Karpas-422 (cell line): Measurements from ENCODE around the gene SGPP1. TPM values are rescaled to one million over a fixed set of nuclear protein-coding genes. Genes with fewer than 3 reads are reported as not detected.

ENCODE experiments used
- DNase-seq: peaks from one replicate; pipeline ENCODE4 v3.0.0-alpha.2; 2015
- H2AFZ ChIP-seq: fragments of 200-600 bp; sonication (generic); 2 replicates; pipeline ENCODE4 v1.6.1; 2014; ENCODE audit warnings: antibody characterized with exemption, low read length, mixed read lengths
- H3K27ac ChIP-seq: fragments of 200-600 bp; sonication (generic); 2 replicates; pipeline ENCODE4 v1.5.1; 2014; ENCODE audit warnings: mild to moderate bottlenecking, low read length, moderate library complexity
- H3K27me3 ChIP-seq: fragments of 200-600 bp; sonication (generic); 2 replicates; pipeline ENCODE4 v1.6.1; 2014; ENCODE audit warnings: low read length, mixed read lengths
- H3K36me3 ChIP-seq: fragments of 200-600 bp; sonication (generic); 2 replicates; pipeline ENCODE4 v1.6.1; 2014; ENCODE audit warnings: low read length, mixed read lengths; ENCODE audit not compliant: insufficient read depth
- H3K4me1 ChIP-seq: fragments of 200-600 bp; sonication (generic); 2 replicates; pipeline ENCODE4 v1.6.1; 2014; ENCODE audit warnings: mild to moderate bottlenecking, low read length, mixed read lengths
- H3K4me2 ChIP-seq: fragments of 200-600 bp; sonication (generic); 2 replicates; pipeline ENCODE4 v1.6.1; 2014; ENCODE audit warnings: low read length, low read depth, mild to moderate bottlenecking; ENCODE audit not compliant: poor library complexity, severe bottlenecking
- H3K4me3 ChIP-seq: fragments of 200-600 bp; sonication (generic); 2 replicates; pipeline ENCODE4 v1.5.1; 2014; ENCODE audit warnings: mild to moderate bottlenecking, antibody characterized with exemption, low read length, mixed read lengths
- H3K79me2 ChIP-seq: fragments of 200-600 bp; sonication (generic); 2 replicates; pipeline ENCODE4 v1.6.1; 2014; ENCODE audit warnings: mild to moderate bottlenecking, low read length, mixed read lengths
- H3K9ac ChIP-seq: fragments of 200-600 bp; sonication (generic); 2 replicates; pipeline ENCODE4 v1.6.0; 2014; ENCODE audit warnings: low read length
- H3K9me2 ChIP-seq: fragments of 200-600 bp; sonication (generic), shearing (Covaris generic); replicated peaks from 2 replicates; pipeline ENCODE4 v1.6.0; 2014; ENCODE audit warnings: mild to moderate bottlenecking, low read length, moderate library complexity; ENCODE audit not compliant: insufficient read depth
- H3K9me3 ChIP-seq: fragments of 300-700, 200-600 bp; sonication (generic); 2 replicates; pipeline ENCODE4 v1.6.1; 2014; ENCODE audit warnings: low read length, mixed read lengths
- H4K20me1 ChIP-seq: fragments of 200-600 bp; sonication (generic); 2 replicates; pipeline ENCODE4 v1.6.1; 2014; ENCODE audit warnings: mild to moderate bottlenecking, antibody characterized with exemption, low read length, low read depth; ENCODE audit not compliant: insufficient read depth
- total RNA-seq: library from RNA; depleted of rRNA; stranded (reverse); fragments of >200 nt; shearing (Covaris generic); gene quantifications from 2 replicates; pipeline ENCODE4 v1.2.3, GENCODE V29; 2014; ENCODE audit warnings: low replicate concordance; rRNA removed

SGPP1 gene, protein sequence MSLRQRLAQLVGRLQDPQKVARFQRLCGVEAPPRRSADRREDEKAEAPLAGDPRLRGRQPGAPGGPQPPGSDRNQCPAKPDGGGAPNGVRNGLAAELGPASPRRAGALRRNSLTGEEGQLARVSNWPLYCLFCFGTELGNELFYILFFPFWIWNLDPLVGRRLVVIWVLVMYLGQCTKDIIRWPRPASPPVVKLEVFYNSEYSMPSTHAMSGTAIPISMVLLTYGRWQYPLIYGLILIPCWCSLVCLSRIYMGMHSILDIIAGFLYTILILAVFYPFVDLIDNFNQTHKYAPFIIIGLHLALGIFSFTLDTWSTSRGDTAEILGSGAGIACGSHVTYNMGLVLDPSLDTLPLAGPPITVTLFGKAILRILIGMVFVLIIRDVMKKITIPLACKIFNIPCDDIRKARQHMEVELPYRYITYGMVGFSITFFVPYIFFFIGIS
- 86.2 and 185 TPM in 2 replicates for total RNA-seq

DNA sequence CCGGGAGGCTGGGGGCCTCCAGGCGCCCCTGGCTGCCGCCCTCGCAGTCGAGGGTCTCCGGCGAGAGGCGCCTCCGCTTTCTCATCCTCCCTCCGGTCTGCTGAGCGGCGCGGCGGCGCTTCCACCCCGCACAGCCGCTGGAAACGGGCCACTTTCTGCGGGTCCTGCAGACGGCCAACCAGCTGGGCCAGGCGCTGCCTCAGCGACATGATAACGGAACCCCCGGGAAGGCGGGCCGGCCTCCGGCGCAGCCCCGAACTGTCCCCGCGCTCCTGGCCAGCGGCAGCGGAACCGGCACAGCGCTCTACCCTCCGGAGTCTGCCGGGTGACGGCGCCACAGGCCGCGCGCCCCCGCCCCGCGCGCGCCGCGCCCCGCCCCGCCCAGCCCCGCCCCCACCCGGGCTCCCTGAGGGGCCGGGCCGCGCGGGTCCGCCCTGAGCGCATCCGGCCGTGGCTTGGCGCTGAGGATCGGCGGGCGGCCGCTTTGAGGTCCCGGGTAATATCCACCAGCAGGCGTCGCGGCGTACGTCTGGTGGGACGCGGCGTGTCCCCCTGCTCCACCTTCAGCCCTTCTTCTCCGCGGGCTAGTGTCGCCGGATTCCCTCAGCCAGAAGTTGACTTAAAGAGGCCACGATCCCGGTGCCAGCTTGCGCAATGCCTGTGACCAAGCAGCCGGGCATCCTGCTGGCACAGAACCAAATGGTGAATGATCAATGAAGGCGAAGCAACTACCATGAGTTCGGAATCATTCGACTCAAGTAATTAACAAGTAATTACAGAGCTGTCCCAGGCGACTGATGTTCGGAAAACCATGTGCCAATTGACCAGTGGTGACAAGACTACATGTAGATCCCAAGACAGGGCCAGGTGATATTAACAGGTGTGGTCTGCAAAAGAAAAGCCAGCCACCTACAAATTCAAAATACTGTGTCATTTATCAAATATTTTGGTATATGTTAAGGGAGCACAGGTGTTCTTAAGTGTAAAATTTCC lies at the start of gene SGPP1:
Gene SGPP1 (minus strand): TSS at position 330 of the 993 bp plus-strand sequence. CDS start 121 bp downstream, at position 209.
- Histone ChIP-seq H3K9me3 (no peaks in the 10 kb centered on the region), H3K36me3 (peaks cover 18% of the 10 kb centered on the region), H3K27ac (peak within 1 kb of the TSS; percentile 95), H3K79me2 (peaks cover 45% of the 10 kb centered on the region), H3K9ac (peak within 1 kb of the TSS; percentile 89), H3K27me3 (no peaks in the 10 kb centered on the region), H2AFZ (peak within 1 kb of the TSS; percentile 79), H3K4me2 (peak within 1 kb of the TSS; percentile 85), H3K4me3 (peak within 1 kb of the TSS; percentile 90), H3K4me1 (peaks cover 28% of the 10 kb centered on the region), H4K20me1 (peaks cover 6% of the 10 kb centered on the region; the same call in 1 of the 2 replicates), H3K9me2 (no peaks in the 10 kb centered on the region)
- peak; percentile 97 for DNase-seq

DNA sequence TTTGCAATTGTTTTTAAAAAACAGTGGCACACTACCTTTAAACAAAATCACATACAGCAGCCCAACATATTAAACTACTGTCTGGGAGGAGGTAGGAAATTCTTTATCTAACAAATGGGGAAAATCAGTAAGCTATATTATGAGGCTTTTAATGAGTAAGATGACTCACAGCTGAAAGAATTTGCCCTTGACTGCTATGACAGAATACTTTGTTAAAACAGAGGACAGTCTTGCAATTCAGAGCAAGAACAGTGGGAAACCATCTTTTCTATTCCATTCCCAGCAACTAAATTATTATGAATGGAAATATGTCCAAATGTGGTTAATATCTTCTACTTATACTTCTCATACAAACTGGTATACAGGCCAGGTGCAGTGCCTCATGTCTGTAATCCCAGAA lies 49.2 kb upstream of the SGPP1 start:
- H3K36me3 ChIP-seq = no peaks in the 10 kb centered on the region; the same call in 1 of the 2 replicates
- peaks cover 2% of the 10 kb centered on the region; the same call in 1 of the 2 replicates for H3K27me3 ChIP-seq
- no peak for DNase-seq
- H3K79me2 ChIP-seq = no peaks in the 10 kb centered on the region
- H2AFZ ChIP-seq = no peak overlapping the region
- no peaks in the 10 kb centered on the region for H3K9me2 ChIP-seq
- no peak overlapping the region for H3K27ac ChIP-seq
- no peak overlapping the region for H3K9ac ChIP-seq
- H3K9me3 ChIP-seq = no peaks in the 10 kb centered on the region
- H3K4me2 ChIP-seq = no peak overlapping the region
- H3K4me1 ChIP-seq = peaks cover 5% of the 10 kb centered on the region; the same call in 1 of the 2 replicates
- no peaks in the 10 kb centered on the region for H4K20me1 ChIP-seq
- no peak overlapping the region for H3K4me3 ChIP-seq

DNA sequence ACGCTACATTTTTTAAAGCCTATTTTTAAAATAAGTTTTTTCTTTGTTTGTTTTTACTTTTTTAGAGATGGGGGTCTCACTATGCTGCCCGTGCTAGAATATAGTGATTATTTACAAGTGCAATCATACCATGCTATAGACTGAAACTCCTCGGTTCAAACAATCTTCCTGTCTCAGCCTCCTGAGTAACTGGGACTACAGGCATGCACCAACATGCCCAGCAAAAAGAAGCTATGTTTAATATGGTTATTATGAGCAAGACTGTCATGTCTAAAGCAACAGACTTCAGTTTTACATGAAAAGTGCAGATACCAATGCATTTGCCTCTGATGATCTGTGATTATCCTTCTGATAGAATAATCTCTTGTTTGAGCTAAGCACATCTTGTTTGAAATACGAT lies 45.6 kb upstream of the SGPP1 start:
- no peaks in the 10 kb centered on the region for H4K20me1 ChIP-seq
- H3K9me2 ChIP-seq = no peaks in the 10 kb centered on the region
- no peaks in the 10 kb centered on the region for H3K36me3 ChIP-seq
- no peak overlapping the region for H3K4me2 ChIP-seq
- no peaks in the 10 kb centered on the region for H3K79me2 ChIP-seq
- H3K9me3 ChIP-seq = no peaks in the 10 kb centered on the region
- no peak overlapping the region for H3K4me3 ChIP-seq
- H2AFZ ChIP-seq = no peak overlapping the region
- H3K4me1 ChIP-seq = peaks cover 5% of the 10 kb centered on the region; the same call in 1 of the 2 replicates
- DNase-seq = no peak
- H3K27ac ChIP-seq = no peak overlapping the region
- peaks cover 2% of the 10 kb centered on the region; the same call in 1 of the 2 replicates for H3K27me3 ChIP-seq
- H3K9ac ChIP-seq = no peak overlapping the region

DNA sequence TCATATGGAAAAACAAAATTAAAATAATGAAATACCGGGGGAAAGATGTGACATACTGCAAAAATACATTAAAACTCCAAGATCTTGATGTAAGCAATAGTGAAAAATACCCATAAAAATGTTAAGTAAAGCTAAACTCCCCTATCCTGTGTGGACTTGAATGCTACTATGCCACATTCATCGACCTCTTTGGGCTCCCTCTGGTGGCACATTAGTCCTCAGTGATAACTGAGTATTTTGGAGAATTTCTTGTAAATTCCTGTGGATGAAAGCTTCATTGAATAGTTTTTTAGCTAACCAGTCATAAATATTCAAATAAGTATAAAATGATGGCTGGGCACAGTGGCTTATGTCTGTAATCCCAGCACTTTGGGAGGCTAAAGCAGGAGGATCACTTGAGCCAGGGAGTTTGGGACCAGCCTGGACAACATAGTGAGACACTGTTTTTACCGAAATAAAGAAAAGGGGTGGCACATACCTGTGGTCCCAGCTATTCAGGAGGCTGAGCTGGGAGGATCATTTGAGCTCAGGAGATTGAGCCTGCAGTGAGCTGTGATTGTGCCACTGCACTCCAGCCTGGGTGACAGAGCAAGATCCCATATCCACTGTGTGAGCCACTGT lies 42.4 kb upstream of the SGPP1 start:
- Histone ChIP-seq H3K79me2 (no peaks in the 10 kb centered on the region), H3K27me3 (no peaks in the 10 kb centered on the region), H3K27ac (no peak overlapping the region), H3K4me2 (no peak overlapping the region), H3K9me3 (no peaks in the 10 kb centered on the region), H3K36me3 (no peaks in the 10 kb centered on the region), H3K9me2 (no peaks in the 10 kb centered on the region), H3K9ac (no peak overlapping the region), H2AFZ (no peak overlapping the region), H4K20me1 (no peaks in the 10 kb centered on the region), H3K4me1 (no peaks in the 10 kb centered on the region), H3K4me3 (no peak overlapping the region)
- peak; percentile 89 for DNase-seq

DNA sequence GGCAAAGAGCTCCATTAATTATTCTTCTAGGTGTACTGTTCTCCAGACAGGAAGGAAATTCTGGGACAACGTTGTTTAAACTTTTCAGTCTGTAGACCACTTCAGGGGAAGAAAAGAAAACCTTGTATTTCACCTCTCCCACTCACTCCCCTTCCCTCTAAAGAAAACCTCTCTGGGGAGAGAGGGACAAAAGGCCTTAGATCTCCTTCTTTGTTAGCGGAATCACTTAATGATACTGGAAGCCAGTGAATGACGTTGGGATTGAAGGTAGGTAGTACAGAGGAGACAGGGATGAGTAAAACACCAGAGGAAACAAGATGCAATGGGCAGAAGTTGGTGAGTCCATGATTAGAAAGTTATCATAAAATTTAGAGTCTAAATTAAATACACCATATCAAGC lies 38.7 kb upstream of the SGPP1 start:
- no peaks in the 10 kb centered on the region for H3K9me3 ChIP-seq
- H3K4me1 ChIP-seq = no peaks in the 10 kb centered on the region
- no peak overlapping the region for H3K9ac ChIP-seq
- 0 out of 2 replicates have a peak overlapping the region, but pooled peaks have one; percentile 36 for H2AFZ ChIP-seq
- H3K4me2 ChIP-seq = no peak overlapping the region
- no peak overlapping the region for H3K27ac ChIP-seq
- H3K9me2 ChIP-seq = no peaks in the 10 kb centered on the region
- no peaks in the 10 kb centered on the region for H3K79me2 ChIP-seq
- H3K4me3 ChIP-seq = no peak overlapping the region
- H3K36me3 ChIP-seq = no peaks in the 10 kb centered on the region
- H4K20me1 ChIP-seq = no peaks in the 10 kb centered on the region
- no peaks in the 10 kb centered on the region for H3K27me3 ChIP-seq
- no peak for DNase-seq

DNA sequence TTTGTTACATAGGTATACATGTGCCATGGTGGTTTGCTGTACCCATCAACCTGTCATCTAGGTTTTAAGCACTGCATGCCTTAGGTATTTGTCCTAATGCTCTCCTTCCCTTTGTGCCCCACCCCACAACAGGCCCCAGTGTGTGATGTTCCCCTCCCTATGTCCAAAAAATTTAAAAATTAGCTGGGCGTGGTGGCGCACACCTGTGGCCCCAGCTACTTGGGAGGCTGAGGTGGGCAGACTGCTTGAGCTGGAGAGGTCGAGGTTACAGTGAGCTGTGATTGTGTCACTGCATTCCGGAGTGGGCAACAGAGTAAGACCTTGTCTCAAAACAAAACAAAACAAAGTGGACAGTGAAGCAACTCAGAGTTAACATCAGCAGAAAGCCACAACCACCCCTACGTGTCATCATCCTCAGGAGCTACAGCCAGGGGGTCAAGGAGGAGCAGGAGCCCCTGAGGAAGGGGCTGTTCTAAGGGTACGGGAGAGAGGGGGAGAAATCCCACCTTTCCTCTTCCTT lies 36.8 kb upstream of the SGPP1 start:
- Histone ChIP-seq H4K20me1 (no peaks in the 10 kb centered on the region), H3K9ac (no peak overlapping the region), H2AFZ (no peak overlapping the region), H3K27me3 (no peaks in the 10 kb centered on the region), H3K9me2 (no peaks in the 10 kb centered on the region), H3K36me3 (no peaks in the 10 kb centered on the region), H3K4me3 (no peak overlapping the region), H3K79me2 (no peaks in the 10 kb centered on the region), H3K27ac (no peak overlapping the region), H3K4me1 (no peaks in the 10 kb centered on the region), H3K4me2 (no peak overlapping the region), H3K9me3 (no peaks in the 10 kb centered on the region)
- no peak for DNase-seq

DNA sequence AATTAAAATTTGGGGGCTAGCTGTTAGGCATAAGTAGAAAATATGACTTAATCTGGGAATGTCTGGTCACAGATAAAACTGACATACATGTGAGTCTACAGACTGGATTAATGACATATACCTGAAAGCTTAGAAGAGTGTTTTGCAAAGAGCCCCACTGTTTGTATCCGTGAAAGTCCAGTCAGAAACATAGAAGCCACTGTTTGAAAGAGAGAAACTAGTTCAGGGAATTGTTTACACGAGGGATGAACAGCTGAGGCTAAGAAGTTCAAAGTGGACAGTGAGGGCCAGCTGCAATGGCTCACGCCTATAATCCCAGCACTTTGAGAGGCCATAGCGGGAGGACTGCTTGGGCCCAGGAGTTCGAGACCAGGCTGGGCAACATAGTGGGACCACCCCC lies 36.2 kb upstream of the SGPP1 start:
- Histone ChIP-seq H3K9me2 (no peaks in the 10 kb centered on the region), H3K4me2 (no peak overlapping the region), H3K27me3 (no peaks in the 10 kb centered on the region), H3K27ac (no peak overlapping the region), H3K4me3 (no peak overlapping the region), H3K36me3 (no peaks in the 10 kb centered on the region), H3K9ac (no peak overlapping the region), H4K20me1 (no peaks in the 10 kb centered on the region), H3K4me1 (peaks cover 5% of the 10 kb centered on the region), H3K79me2 (no peaks in the 10 kb centered on the region), H3K9me3 (no peaks in the 10 kb centered on the region), H2AFZ (no peak overlapping the region)
- no peak for DNase-seq
